Type B pancreatic cell (in vitro differentiated cells): Measurements from ENCODE around the gene NRM. TPM values are rescaled to one million over a fixed set of nuclear protein-coding genes. Genes with fewer than 3 reads are reported as not detected.

Experiments
- DNase-seq: peaks from one replicate; pipeline ENCODE4 v3.0.0; 2021; ENCODE audit warnings: mixed read lengths; ENCODE audit not compliant: unreplicated experiment; ENCODE audit errors: extremely low spot score
- H3K27ac Mint-ChIP-seq: 2 replicates; pipeline ENCODE4 v1.8.0; 2021; ENCODE audit warnings: mild to moderate bottlenecking, mixed read lengths
- H3K27me3 Mint-ChIP-seq: 2 replicates; pipeline ENCODE4 v1.8.0; 2021; ENCODE audit warnings: mixed read lengths
- H3K36me3 Mint-ChIP-seq: 2 replicates; pipeline ENCODE4 v1.8.0; 2021; ENCODE audit warnings: mixed read lengths
- H3K4me1 Mint-ChIP-seq: one replicate; pipeline ENCODE4 v1.8.0; 2021; ENCODE audit warnings: mixed read lengths; ENCODE audit not compliant: unreplicated experiment
- H3K4me3 Mint-ChIP-seq: 2 replicates; pipeline ENCODE4 v1.8.0; 2021; ENCODE audit warnings: mild to moderate bottlenecking, mixed read lengths
- H3K9me3 Mint-ChIP-seq: 2 replicates; pipeline ENCODE4 v1.8.0; 2021; ENCODE audit warnings: mixed read lengths
- CTCF ChIP-seq: fragments of 200-600 bp; sonication (generic); conservative IDR thresholded peaks from 2 replicates; pipeline ENCODE4 v1.5.0; 2021; ENCODE audit warnings: antibody characterized with exemption, mild to moderate bottlenecking
- total RNA-seq: library from RNA; stranded (reverse); gene quantifications from 2 replicates; pipeline ENCODE4 v1.2.1, GENCODE V29; 2021; ENCODE audit warnings: low replicate concordance

NRM gene
- total RNA-seq, 1 donor from 2014 or later: 48.9 TPM

GRCh38 chr6:30683980-30684338 is 6.8 kb downstream of the NRM start:
- TF ChIP-seq CTCF: no peak
- Mint-ChIP-seq H3K27me3 (no peaks in the 10 kb centered on the region), H3K27ac (peak overlapping the region; percentile 59), H3K4me1 (peaks cover 59% of the 10 kb centered on the region), H3K36me3 (peaks cover 11% of the 10 kb centered on the region), H3K9me3 (no peaks in the 10 kb centered on the region), H3K4me3 (peak overlapping the region; percentile 87)
- no peak for DNase-seq

DNA sequence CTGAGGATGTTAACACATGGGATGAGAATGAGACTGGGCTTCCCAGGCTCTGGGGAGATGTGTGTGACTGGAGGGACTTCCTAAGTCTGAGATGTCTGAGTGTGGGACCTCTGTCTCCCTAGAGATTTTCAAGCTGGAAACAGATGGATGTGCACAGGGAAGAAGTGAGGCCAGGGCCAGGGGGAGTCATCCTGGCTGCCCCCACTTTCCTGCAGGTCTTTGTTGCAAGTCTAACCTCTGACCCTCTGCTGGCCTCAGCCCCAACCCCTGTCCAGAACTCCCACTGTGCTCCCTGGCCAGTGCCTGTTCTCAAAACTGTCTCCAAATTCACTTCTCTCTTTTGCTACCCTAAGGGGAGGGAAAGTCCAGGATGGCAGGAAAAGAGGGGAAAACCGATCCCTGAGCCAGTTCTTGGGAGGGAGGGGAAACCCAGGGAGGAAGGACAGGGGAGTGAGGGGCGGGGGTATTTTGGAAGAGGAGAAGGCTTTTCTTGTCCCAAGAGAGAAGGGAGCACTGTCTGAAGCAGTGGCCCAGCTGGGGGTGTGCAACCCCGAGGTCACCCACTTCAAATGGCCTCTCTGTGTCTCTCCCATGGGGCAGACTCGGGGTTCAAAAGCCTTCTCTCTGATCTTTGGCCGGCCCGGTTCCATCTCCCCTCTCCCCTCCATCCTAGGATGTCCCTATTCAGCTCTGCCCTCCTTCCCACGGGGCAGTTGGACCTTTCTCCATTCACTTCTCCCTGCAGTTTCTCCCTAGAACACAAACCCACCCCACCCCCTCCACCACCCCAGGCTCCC is 7.4 kb downstream of the NRM start:
- no peak for DNase-seq
- no peak for TF ChIP-seq CTCF
- peak overlapping the region; percentile 87 for H3K4me3 Mint-ChIP-seq
- H3K36me3 Mint-ChIP-seq: peaks cover 12% of the 10 kb centered on the region
- peak overlapping the region; percentile 92 for H3K27ac Mint-ChIP-seq
- H3K9me3 Mint-ChIP-seq: no peaks in the 10 kb centered on the region
- no peaks in the 10 kb centered on the region for H3K27me3 Mint-ChIP-seq
- peaks cover 59% of the 10 kb centered on the region for H3K4me1 Mint-ChIP-seq

GRCh38 chr6:30682143-30683117 is 8.4 kb downstream of the NRM start:
- peak overlapping the region; percentile 92 for H3K27ac Mint-ChIP-seq
- peak overlapping the region; percentile 87 for H3K4me3 Mint-ChIP-seq
- no peaks in the 10 kb centered on the region for H3K27me3 Mint-ChIP-seq
- H3K9me3 Mint-ChIP-seq: no peaks in the 10 kb centered on the region
- DNase-seq: no peak
- peaks cover 49% of the 10 kb centered on the region for H3K4me1 Mint-ChIP-seq
- TF ChIP-seq CTCF: no peak
- peaks cover 10% of the 10 kb centered on the region for H3K36me3 Mint-ChIP-seq

DNA sequence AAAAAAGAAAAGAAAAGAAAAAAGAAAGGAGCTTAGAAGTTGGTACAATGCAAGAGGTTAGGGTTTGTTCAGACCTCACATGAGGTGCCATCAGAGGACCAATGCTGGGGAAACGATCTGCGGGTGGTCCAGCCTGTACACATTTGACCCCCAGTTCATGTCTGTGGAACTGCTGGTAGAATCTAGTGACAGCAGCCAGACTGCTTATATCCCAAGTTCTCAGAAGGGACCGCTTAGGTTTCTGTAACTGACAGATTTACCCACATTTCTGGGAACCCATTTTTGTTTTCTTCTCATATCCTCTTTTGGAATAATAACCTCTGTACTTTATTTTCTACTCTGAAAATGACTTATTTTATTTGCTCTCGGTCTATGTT is 9.0 kb downstream of the NRM start:
- DNase-seq: no peak
- peak overlapping the region; percentile 87 for H3K4me3 Mint-ChIP-seq
- H3K27me3 Mint-ChIP-seq: no peaks in the 10 kb centered on the region
- no peak for TF ChIP-seq CTCF
- peaks cover 10% of the 10 kb centered on the region for H3K36me3 Mint-ChIP-seq
- peaks cover 49% of the 10 kb centered on the region for H3K4me1 Mint-ChIP-seq
- H3K27ac Mint-ChIP-seq: peak overlapping the region; percentile 92
- H3K9me3 Mint-ChIP-seq: no peaks in the 10 kb centered on the region

DNA sequence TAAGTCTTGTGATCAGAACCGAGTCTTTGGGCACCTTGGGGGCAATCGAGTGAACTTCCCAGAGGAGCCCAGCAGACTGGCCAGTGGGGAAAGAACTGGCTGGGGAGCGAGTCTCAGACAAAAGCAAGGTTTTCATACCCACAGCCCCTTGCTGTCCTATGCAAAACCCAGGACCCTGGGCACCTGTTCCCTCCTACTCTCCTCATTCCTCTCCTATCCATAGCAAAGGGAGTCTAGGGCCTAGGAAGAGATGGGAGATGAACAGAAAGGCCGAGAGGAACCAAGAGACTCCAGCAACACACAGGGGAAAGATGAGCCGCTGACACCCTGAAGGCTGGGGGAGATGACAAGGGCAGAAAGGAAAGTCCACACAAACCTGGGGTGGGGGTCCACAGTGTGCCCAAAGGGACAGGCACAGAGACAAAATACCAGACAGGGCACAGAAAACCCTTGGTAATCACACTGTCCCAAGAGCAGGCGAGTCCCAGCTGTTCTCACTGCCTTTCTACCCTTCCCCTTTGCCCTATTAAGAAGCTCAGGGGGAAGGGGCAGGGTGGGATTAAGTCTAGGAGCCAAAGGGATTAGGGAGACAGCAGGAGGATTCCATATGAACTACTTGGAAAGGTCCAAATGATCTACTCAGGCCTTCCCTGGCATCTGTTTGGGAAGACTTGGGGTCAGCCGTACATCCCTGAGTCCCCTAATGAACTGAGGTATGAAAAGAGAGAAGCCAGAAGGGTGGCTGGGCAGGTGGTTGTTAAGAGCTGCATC is 10.8 kb downstream of the NRM start:
- DNase-seq: no peak
- H3K36me3 Mint-ChIP-seq: peaks cover 10% of the 10 kb centered on the region
- H3K4me3 Mint-ChIP-seq: peak overlapping the region; percentile 54
- H3K27ac Mint-ChIP-seq: no peak overlapping the region
- no peaks in the 10 kb centered on the region for H3K27me3 Mint-ChIP-seq
- TF ChIP-seq CTCF: no peak
- no peaks in the 10 kb centered on the region for H3K9me3 Mint-ChIP-seq
- H3K4me1 Mint-ChIP-seq: peaks cover 38% of the 10 kb centered on the region
